HG03520 (cell line): ENCODE data around the gene SETSIP.
"Not testable (repeated sequence)": the region's sequence is repeated elsewhere in the genome, so short reads cannot be mapped to it uniquely, and the experiment has no call there.

Experiments
- ATAC-seq: cut with Tn5 transposase; IDR thresholded peaks from one replicate; pipeline ENCODE4 v1.9.1; 2021; ENCODE audit warnings: mild to moderate bottlenecking, moderate library complexity; ENCODE audit not compliant: unreplicated experiment

The SETSIP gene

DNA sequence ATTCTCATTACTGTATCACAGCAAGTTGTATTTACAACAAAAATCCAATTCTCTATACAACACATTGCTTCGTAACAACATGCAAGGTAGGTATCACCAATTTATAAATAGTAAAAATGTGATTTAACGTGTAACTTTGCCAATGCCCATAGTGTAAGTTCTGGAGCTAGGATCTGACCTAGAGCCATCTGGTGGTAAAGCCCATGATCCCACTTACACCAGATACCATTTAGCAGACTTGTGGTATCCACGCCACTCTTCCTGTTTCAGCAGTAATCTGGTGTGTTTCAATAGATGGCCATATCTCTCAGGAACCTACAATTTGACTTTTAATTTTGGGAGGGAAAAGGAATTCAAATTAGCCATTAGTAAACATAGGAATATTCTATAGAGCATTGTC lies 10.2 kb downstream of the SETSIP start:
- no peak for ATAC-seq

- ATAC-seq: no peak
These were observed 23.3 kb downstream of the SETSIP start for GRCh38 chr1:92051948-92052347.

DNA sequence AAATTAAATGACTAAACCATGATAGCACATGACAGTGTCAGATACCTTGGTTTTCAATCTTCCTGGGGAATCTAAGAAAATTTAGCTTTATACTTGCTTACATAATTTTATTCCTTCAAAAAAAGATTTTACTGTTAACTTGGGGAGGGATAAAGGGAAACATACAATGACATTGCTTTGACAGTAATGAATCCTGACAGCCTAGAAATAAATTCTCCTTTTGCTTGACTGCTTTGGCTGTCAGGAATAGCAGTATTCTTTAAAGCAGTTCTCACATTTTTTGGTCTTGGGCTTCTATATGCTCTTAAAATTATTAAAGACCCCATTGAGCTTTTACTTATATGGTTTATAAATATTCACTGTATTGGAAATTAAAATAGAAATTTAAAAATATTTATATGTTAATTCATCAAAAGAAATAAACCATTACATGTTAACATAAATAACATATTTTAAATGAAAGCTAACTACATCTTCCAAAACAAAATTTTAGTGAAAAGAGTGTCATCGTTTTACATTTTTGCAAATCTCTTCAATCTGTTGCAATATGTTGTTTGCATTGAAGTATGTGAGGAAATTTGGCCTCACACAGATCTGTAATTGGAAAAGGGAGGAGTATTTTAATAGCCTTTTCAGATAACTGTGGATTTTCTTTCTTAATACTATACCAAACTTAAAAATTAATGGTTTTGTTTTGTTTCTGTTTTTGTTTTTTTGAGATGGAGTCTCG lies 29.3 kb downstream of the SETSIP start:
- ATAC-seq: no peak

GRCh38 chr1:92043621-92044020 lies 31.6 kb downstream of the SETSIP start:
- ATAC-seq: no peak

DNA sequence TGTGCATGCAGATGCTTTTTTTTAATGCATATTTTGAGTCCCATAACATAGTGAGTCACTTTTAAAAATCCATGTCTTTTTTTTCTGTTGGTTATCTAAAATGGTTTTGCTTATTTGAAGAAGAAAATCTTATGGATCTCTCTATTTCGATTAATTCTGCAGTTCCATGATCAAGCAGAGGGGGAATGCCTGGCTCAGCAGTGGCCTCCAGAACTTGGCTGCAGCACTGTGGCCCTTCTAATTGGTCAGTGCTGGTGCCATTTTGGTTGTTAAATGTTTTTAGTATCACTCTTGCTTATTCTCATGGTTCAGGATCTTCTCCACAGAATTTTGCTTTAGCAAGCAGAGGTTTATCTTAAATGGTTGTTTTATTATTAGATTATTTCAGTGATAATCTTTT lies 34.2 kb downstream of the SETSIP start:
- no peak for ATAC-seq

- no peak for ATAC-seq
These were observed 36.4 kb downstream of the SETSIP start for GRCh38 chr1:92038695-92039346.

DNA sequence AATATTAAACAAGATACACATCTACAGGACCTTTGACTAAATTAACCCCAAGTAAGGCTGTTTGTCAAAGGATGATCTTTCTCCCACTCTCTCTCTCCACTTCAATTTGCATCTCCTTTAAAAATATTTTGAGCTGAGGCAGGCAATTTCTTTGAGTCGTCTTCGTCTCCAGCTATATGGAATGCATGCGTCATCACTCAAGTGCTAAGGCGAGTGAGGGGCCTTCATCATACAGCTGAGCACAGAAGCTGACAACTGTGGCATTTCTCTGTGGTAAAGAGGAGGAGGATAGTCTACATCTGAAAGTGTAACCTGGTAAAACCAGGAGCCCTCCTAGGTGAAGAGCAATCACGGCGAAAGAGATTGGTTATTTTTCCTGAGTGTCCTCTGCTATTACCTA lies 37.8 kb downstream of the SETSIP start:
- ATAC-seq: no peak

DNA sequence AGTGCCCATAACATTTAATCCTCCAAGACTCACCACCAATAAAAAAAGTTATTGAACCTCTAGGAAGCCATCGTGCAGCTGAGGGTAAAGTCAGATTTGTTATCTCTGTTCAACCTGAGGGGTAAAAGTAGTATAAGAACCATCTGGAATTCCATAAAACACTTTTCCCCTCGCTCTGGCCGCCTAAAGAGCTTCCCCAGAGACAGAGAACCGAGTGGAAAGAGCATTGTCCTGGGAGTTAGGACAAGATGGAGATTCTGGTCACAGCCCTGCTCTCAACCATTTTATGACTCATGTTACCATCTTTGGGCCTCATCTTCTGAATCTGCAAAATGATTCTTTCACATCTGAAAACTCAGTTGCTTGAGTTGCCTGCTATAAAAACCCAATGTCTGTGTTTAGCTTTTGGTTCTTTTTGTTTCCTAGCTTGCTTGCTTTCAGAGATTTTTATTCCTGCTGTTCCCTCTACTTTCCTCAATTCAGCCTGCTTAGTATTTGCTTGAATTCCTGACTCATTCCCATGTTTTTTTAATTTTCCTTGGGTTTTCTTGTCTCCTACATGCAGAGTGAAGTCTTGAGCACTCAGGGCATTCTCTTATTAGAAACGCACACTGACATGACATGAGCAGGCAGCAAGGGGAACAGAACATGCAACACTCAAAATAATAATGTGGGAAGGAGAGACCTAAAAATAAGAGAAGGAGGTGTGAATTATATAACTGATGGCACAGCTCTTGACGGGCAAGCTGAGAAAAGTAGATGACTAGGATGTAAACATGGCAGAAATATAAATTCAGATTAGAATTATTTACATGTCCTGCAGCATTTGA lies 43.7 kb downstream of the SETSIP start:
- no peak for ATAC-seq

DNA sequence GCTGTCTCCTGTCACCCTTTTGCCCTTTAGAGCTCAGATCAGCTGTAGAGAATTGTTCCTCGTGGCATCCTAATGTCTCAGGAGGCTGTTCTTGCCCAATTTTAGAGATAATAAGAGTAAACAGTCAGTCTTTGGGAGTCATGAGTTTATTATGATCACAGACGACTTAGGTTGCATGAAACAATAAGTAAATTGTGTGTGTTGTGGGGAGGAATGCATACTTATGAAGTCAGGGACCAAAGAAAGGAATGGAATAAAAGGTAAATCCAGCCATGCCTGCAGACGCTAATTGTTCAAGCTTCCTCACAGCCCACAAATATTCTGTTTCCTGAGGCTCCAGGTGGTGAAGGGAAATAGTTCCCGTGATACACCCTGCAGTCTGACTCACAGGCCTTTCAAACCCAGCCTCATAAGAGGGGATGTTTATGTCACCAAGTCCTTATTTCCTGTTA lies 44.5 kb downstream of the SETSIP start:
- no peak for ATAC-seq

DNA sequence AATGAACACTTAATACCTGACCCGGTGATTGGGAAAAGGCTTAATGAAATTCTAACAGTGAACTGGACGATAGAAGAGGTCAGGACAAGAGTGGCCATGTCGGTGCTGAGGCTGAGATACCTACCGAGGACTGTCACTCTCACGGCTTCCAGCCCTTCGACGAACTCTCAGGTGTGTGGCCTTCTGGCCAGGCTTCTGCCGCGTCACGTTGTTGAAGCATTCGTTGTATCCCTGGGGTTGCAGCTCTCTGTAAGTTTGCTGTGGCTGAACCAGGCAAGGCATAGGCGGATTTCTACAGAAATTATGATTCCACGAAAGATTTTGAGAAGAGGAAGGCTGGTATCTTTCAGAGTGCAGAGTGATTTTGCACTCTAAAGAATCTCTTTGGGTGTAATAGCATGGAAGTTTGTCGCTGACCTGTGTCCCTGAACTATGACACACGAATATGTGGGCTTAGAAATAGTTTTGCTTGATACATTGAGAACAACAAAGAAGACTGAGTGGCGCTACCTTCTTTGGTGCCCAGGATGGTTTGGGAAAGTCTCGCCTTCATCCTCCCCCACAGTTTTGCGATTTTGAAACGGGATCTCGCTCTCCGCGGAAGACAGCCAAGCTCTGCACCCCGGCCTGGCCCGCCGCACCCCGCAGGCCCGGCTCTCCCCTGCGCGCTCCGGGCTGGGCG lies 45.8 kb downstream of the SETSIP start:
- ATAC-seq: no peak

DNA sequence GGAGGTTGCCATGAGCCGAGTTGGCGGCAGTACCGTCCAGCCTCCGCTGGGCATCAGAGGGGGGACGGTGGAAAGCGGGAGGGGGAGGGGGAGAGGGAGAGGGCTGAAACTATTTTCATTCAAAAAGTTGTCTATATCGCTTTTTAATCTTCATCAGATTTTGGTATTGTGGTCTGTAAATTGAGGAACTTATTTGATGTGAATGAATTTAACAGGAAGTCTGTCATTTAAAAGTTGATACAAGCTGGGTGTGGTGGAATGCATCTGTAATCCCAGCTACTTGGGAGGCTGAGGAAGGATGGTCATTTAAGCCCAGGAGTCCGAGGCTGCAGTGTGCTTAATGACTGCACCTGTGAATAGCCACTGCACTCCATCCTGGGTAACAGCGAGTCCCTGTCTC lies 48.4 kb downstream of the SETSIP start:
- no peak for ATAC-seq

- ATAC-seq: not testable (repeated sequence)
These were observed 49.2 kb downstream of the SETSIP start for GRCh38 chr1:92026042-92026441.
